Tibial nerve (tissue), 4 donors: ENCODE results near the gene ADH4. TPM values are rescaled to one million over a fixed set of nuclear protein-coding genes. Genes with fewer than 3 reads are reported as not detected.
"Not testable (repeated sequence)": the region's sequence is repeated elsewhere in the genome, so short reads cannot be mapped to it uniquely, and the experiment has no call there.

Source experiments
- DNase-seq, 2 donors: peaks; one replicate each; pipeline ENCODE4 v3.0.0-alpha.2; 2019; ENCODE audit warnings: low spot score in 2 of 2
- H3K27ac ChIP-seq, 4 donors: fragments of 200-600 bp; sonication (generic) in 3 of 4; one replicate each; pipeline ENCODE4 v1.5.1; 2017 to 2019; ENCODE audit warnings: mild to moderate bottlenecking in 1 of 4
- H3K27me3 ChIP-seq, 2 donors: fragments of 200-600 bp; sonication (generic) in 1 of 2; one replicate each; pipeline versions ENCODE4 v1.5.1 to v1.6.0; 2017 to 2019
- H3K36me3 ChIP-seq, 3 donors: fragments of 200-600 bp; sonication (generic); one replicate each; pipeline ENCODE4 v1.5.1; 2018 to 2019
- H3K4me1 ChIP-seq, 4 donors: fragments of 200-600 bp; sonication (generic) in 3 of 4; one replicate each; pipeline ENCODE4 v1.5.1; 2017 to 2019
- H3K4me3 ChIP-seq, 4 donors: fragments of 200-600 bp; sonication (generic) in 3 of 4; one replicate each; pipeline ENCODE4 v1.5.1; 2017 to 2019; ENCODE audit warnings: mild to moderate bottlenecking in 1 of 4, moderate library complexity in 1 of 4
- H3K9me3 ChIP-seq, 4 donors: fragments of 200-600 bp; sonication (generic) in 3 of 4; one replicate each; pipeline ENCODE4 v1.5.1; 2017 to 2019
- EP300 ChIP-seq, 2 donors: sonication (generic); formaldehyde crosslinking; IDR thresholded peaks; one replicate each; pipeline ENCODE4 v1.6.1; 2017; ENCODE audit warnings: antibody characterized with exemption in 2 of 2, mild to moderate bottlenecking in 1 of 2
- POLR2A ChIP-seq, 2 donors: fragments of 450-650 bp; IDR thresholded peaks; one replicate each; pipeline ENCODE4 v1.6.1; 2017; ENCODE audit warnings: antibody characterized with exemption in 2 of 2, mild to moderate bottlenecking in 2 of 2, moderate library complexity in 2 of 2
- whole genome bisulfite sequencing, 2 donors: methylation state at CpG; one replicate each; pipeline ENCODE4 v1.1.5; 2018; 5-methylcytosine and 5-hydroxymethylcytosine counted together
- total RNA-seq, 4 donors: library from RNA; depleted of rRNA; stranded (reverse); fragments of >200 nt; gene quantifications; one replicate each; pipeline ENCODE4 v1.1.0, GENCODE V29; 2016
- TF ChIP-seq, protein P1 (sequence below), 5 experiments: fragments of 200-600 bp in 3 of 5; fragments of 450-650 bp in 2 of 5; sonication (generic) in 3 of 5; IDR thresholded peaks; one replicate each; pipeline ENCODE4 v1.5.1; 2016 to 2019; ENCODE audit warnings: antibody characterized with exemption in 5 of 5, mild to moderate bottlenecking in 3 of 5, moderate library complexity in 2 of 5

Gene ADH4
- total RNA-seq, 4 donors from 2014 or later = 0.42 to 5.1 (median 0.62) TPM

DNA sequence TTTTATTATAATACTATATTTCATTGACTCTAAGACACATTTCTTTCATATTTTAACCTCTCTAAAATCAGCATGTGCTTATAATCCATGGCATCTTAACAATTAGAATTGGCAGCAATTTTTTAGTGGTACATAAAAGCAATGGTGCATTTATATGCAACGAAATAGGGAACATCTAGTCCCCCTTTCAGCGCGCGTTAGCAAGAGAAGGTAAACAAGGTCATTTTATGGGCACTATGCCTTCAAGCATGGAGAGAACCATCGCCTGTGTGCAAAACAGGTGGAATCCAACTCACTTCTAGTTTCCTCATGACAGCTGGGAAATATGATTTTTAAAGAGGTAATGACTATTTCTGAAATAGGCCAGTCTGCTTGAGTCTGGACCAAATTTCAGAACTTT lies 61.9 kb downstream of the ADH4 start:
- H3K4me1 ChIP-seq = peaks cover 0 to 61% (median 0%) of the 10 kb centered on the region in 4 donors
- no peak for DNase-seq
- WGBS, 2 donors = 88 to 90% methylated on average over 5 of the region's 5 CpGs
- no peaks in the 10 kb centered on the region for H3K27me3 ChIP-seq
- H3K4me3 ChIP-seq = no peak overlapping the region
- no peak for TF ChIP-seq EP300 (IDR thresholded peaks at IDR 0.05)
- TF ChIP-seq, protein P1, sequence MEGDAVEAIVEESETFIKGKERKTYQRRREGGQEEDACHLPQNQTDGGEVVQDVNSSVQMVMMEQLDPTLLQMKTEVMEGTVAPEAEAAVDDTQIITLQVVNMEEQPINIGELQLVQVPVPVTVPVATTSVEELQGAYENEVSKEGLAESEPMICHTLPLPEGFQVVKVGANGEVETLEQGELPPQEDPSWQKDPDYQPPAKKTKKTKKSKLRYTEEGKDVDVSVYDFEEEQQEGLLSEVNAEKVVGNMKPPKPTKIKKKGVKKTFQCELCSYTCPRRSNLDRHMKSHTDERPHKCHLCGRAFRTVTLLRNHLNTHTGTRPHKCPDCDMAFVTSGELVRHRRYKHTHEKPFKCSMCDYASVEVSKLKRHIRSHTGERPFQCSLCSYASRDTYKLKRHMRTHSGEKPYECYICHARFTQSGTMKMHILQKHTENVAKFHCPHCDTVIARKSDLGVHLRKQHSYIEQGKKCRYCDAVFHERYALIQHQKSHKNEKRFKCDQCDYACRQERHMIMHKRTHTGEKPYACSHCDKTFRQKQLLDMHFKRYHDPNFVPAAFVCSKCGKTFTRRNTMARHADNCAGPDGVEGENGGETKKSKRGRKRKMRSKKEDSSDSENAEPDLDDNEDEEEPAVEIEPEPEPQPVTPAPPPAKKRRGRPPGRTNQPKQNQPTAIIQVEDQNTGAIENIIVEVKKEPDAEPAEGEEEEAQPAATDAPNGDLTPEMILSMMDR (IDR thresholded peaks at IDR 0.05) = no peak
- TF ChIP-seq POLR2A (IDR thresholded peaks at IDR 0.05) = no peak
- H3K36me3 ChIP-seq = peaks cover 0 to 82% (median 8%) of the 10 kb centered on the region in 3 donors
- no peaks in the 10 kb centered on the region for H3K9me3 ChIP-seq
- H3K27ac ChIP-seq = no peak overlapping the region

DNA sequence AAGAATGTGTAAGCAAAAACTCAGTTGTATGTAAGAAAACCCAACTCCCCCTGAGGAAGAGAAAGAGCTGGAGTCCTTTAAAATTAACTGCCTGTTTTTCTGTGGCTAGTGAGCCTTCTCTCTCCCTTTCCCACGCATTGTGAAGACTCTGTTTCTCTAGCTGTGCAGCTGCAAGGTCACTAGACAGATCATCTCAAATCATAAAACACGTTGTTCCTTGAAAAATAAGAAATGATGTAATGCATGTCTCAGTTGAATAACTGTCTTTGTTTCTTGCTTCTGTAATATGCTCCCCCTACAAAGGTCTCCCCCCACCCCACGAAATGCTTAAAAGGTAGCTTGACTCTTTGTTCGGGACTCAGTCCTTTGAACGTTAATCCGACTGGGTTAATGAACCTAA lies 63.2 kb downstream of the ADH4 start:
- not testable (repeated sequence) for DNase-seq, H3K9me3 ChIP-seq, H3K27me3 ChIP-seq, H3K4me3 ChIP-seq
- WGBS, 2 donors = 12 to 26% methylated on average over 6 of the region's 6 CpGs
- peaks cover 0 to 95% (median 8%) of the 10 kb centered on the region in 3 donors for H3K36me3 ChIP-seq
- peaks cover 0 to 48% (median 0%) of the 10 kb centered on the region in 4 donors for H3K4me1 ChIP-seq
- peak overlapping the region in 1 of 4 donors; percentile 51 for H3K27ac ChIP-seq

DNA sequence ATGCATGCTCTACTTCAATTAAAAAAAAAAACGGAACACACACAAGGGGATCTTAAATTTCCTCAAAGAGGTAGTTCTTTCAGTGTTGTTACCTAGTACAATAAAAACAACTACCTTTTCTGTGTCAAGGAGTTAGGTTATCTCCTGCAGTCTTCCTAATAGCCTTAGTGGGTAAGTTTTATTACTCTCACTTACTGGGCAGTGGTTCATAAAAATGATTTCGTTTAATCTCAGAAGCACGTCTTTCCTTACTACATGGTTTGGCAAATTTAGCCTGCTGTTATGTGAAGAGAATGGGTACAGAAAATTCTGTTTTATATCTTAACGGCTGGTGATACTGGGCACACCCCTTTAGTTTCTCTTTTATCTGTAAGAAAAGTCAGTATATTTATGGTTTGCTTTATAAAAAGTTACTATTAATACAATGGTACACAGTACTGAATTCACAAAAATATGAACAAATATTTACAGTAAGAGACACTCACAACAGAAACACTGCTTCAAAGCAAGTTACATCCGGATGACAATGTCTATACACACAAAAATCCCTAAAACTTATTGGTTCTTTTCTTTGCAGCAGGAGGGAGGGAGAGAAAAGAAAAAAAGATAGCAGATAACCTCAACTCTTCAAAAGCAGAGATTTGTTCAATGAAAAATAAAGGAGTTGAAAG lies 64.3 kb downstream of the ADH4 start:
- TF ChIP-seq, protein P1 (IDR thresholded peaks at IDR 0.05) = no peak
- TF ChIP-seq POLR2A (IDR thresholded peaks at IDR 0.05) (no peak), EP300 (IDR thresholded peaks at IDR 0.05) (no peak)
- Histone ChIP-seq H3K9me3 (no peaks in the 10 kb centered on the region), H3K36me3 (peaks cover 5 to 96% (median 12%) of the 10 kb centered on the region in 3 donors), H3K4me3 (no peak overlapping the region), H3K27me3 (no peaks in the 10 kb centered on the region), H3K27ac (peak overlapping the region in 1 of 4 donors; percentile 51), H3K4me1 (peaks cover 0 to 38% (median 0%) of the 10 kb centered on the region in 4 donors)
- DNase-seq = no peak
- 61 to 70% methylated on average over 5 of the region's 5 CpGs for WGBS, 2 donors

DNA sequence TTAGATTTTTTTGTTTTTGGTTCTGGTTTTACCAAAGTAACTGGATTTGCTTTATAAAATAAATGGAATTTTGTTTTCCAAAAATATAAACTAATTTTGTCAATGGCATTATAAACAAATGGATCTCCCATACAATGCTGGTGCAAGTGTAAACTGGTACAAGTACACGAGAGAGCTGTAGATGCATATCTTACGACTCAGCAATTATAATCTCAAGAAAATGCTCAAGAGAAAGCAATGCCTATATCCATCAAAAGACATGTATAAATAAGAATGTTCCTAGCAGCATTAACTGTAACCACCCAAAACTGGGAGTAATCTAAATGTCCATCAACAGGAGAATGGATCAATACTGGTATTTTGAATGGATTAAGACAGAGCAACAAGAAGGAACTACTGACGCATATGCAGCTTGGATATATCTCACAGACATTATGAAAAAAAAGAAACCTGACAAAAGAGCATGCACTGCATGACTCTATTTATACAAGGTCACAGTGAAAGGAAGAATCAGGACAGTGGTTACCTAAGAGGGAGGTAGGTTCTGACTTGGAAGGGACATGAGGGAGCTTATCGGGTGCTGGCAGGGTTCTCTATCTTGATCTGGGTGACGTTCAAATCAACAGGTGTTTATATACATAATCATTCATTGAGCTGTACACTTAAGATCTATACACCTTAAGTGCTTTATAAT lies 65.0 kb downstream of the ADH4 start:
- WGBS, 2 donors = 78% methylated on average over 5 of the region's 5 CpGs

DNA sequence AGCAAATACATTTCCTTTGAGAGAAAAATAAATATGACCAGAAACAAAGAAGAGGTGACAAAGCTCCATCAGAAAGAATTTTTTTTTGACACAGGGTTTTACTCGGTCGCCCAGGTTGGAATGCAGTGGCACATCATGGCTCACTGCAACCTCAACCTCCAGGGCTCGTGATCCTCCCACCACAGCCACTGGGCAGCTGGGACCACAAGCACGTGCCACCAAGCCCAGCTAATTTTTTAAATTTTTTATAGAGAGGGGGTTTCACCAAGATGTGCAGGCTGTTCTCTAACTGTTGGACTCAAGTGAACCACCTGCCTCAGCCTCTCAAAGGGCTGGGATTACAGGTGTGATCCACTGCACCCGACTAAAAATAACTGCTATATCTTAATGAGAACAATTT lies 65.8 kb downstream of the ADH4 start:
- WGBS, 2 donors = 73 to 93% methylated on average over 5 of the region's 5 CpGs
- Histone ChIP-seq H3K36me3 (peaks cover 5 to 96% (median 18%) of the 10 kb centered on the region in 3 donors), H3K9me3 (no peaks in the 10 kb centered on the region), H3K4me3 (no peak overlapping the region), H3K27ac (no peak overlapping the region), H3K4me1 (peaks cover 0 to 30% (median 0%) of the 10 kb centered on the region in 4 donors), H3K27me3 (no peaks in the 10 kb centered on the region)
- DNase-seq = no peak
- TF ChIP-seq, protein P1 (IDR thresholded peaks at IDR 0.05) = no peak
- TF ChIP-seq POLR2A (IDR thresholded peaks at IDR 0.05) (no peak), EP300 (IDR thresholded peaks at IDR 0.05) (no peak)

More for the DNA sequence above, 65.0 kb downstream of the ADH4 start:
- Histone ChIP-seq H3K27ac (no peak overlapping the region), H3K4me1 (peaks cover 0 to 31% (median 0%) of the 10 kb centered on the region in 4 donors), H3K36me3 (peaks cover 5 to 96% (median 10%) of the 10 kb centered on the region in 3 donors), H3K27me3 (no peaks in the 10 kb centered on the region), H3K9me3 (no peaks in the 10 kb centered on the region), H3K4me3 (no peak overlapping the region)
- DNase-seq = no peak
- TF ChIP-seq POLR2A (IDR thresholded peaks at IDR 0.05) (no peak), EP300 (IDR thresholded peaks at IDR 0.05) (no peak)
- TF ChIP-seq, protein P1 (IDR thresholded peaks at IDR 0.05) = no peak
